ENCODE results near the gene C2CD4D.

- no peak for TF ChIP-seq POLR2A (IDR thresholded peaks at IDR 0.05; ENCODE audit: borderline replicate concordance, extremely low read depth, insufficient read depth, insufficient read length)
- TF ChIP-seq, protein P1, sequence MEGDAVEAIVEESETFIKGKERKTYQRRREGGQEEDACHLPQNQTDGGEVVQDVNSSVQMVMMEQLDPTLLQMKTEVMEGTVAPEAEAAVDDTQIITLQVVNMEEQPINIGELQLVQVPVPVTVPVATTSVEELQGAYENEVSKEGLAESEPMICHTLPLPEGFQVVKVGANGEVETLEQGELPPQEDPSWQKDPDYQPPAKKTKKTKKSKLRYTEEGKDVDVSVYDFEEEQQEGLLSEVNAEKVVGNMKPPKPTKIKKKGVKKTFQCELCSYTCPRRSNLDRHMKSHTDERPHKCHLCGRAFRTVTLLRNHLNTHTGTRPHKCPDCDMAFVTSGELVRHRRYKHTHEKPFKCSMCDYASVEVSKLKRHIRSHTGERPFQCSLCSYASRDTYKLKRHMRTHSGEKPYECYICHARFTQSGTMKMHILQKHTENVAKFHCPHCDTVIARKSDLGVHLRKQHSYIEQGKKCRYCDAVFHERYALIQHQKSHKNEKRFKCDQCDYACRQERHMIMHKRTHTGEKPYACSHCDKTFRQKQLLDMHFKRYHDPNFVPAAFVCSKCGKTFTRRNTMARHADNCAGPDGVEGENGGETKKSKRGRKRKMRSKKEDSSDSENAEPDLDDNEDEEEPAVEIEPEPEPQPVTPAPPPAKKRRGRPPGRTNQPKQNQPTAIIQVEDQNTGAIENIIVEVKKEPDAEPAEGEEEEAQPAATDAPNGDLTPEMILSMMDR (IDR thresholded peaks at IDR 0.05 in 2 of 3, conservative IDR thresholded peaks at IDR 0.05 in 1 of 3; ENCODE audit: borderline replicate concordance in 1 of 3, insufficient read depth in 1 of 3, low read depth in 2 of 3, low read length in 2 of 3), result no peak
- TF ChIP-seq REST (IDR thresholded peaks at IDR 0.05; ENCODE audit: low read depth), result no peak
- TF ChIP-seq CEBPB (IDR thresholded peaks at IDR 0.05; ENCODE audit: low read depth), result no peak
- TF ChIP-seq, protein P2, sequence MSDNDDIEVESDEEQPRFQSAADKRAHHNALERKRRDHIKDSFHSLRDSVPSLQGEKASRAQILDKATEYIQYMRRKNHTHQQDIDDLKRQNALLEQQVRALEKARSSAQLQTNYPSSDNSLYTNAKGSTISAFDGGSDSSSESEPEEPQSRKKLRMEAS (IDR thresholded peaks at IDR 0.05), result no peak
- TF ChIP-seq SP1 (IDR thresholded peaks at IDR 0.05; ENCODE audit: low read depth), result no peak
- no peak for TF ChIP-seq YY1 (IDR thresholded peaks at IDR 0.05; ENCODE audit: extremely low read depth, insufficient replicate concordance, low read depth, low read length)
- TF ChIP-seq, protein P3, sequence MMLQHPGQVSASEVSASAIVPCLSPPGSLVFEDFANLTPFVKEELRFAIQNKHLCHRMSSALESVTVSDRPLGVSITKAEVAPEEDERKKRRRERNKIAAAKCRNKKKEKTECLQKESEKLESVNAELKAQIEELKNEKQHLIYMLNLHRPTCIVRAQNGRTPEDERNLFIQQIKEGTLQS (IDR thresholded peaks at IDR 0.05), result no peak
- TF ChIP-seq EZH2 (IDR thresholded peaks at IDR 0.05), result no peak
- no peak for TF ChIP-seq POLR2AphosphoS5 (IDR thresholded peaks at IDR 0.05; ENCODE audit: low read depth, low read length)
These were observed 28.3 kb upstream of the C2CD4D start for GRCh38 chr1:151867765-151868411.
